Epidermal melanocyte (primary cell): ENCODE data around the gene LRRFIP2.

Source experiments
- DNase-seq: peaks from one replicate; pipeline ENCODE4 v3.0.0; 2011; ENCODE audit warnings: low spot score; ENCODE audit not compliant: insufficient read length

Gene LRRFIP2

DNA sequence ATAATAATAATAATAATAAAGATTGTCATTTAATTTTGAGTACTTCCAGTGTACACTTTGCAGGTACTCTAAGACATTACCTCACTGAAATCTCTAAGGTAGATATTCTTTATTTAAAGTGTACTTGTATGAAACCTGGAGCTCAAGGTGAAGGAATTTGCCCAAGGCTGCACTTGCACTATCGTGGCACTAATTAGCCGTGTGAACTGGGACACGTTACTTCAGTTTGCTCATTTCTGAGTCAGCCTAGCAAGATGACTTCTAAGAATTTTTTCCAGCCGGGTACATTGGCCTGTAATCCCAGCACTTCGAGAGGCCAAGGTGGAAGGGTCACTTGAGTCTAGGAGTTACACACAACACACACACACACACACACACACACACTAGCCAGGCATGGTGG is 147.5 kb downstream of the LRRFIP2 start:
- no peak for DNase-seq

DNA sequence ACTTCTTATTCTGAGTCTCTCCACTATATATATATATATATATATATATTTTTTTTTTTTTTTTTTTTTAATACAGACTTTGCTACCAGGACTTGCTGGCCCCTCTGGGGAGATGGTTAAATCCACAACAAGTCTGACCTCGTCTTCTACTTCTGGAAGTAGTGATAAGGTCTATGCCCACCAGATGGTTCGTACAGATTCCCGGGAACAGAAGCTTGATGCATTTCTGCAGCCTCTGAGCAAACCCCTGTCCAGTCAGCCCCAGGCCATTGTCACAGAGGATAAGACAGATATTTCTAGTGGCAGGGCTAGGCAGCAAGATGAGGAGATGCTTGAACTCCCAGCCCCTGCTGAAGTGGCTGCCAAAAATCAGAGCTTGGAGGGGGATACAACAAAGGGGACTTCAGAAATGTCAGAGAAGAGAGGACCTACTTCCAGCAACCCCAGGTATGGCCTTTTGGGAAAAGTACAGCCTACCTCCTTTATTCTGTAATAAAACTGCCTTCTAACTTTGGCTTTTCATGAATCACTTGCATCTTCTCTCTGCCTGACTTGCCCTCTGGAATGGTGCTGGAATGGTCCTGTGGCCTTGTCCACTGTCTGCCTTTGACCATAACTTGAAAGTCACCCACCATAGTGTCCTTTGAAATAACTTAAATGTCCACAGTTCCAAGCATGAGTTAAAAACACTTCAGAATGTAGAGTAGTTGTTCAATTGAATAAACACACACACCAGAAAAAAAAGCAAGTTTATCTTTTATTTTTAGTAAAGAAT is 148.6 kb downstream of the LRRFIP2 start:
- DNase-seq: no peak

DNA sequence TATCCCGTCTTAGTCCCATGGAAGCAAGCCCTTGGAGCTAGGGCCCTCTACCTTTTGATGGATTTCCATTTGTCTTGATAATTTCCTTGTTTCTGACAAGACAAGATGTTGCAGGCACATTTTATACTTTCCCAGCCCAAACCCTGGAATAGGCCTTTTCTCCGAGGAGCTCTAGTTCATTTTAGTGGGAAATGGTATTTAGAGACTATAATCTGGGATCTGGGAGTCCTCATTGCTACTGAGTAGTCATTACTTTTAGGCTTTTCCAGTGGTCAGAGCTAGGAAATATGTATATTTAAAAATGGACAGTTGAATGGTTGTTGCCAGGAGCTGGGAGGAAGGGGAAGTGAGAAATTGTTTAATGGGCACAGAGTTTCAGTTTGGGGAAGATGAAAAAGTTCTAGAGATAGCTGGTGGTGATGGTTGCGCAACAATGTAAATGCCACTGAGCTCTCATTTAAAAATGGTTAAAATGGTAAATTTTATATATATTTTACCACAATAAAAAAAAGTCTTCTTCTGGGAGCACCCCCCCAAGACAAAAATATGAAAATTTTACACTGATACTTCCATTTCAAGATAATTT is 149.5 kb downstream of the LRRFIP2 start:
- no peak for DNase-seq

- DNase-seq: no peak
Observed at GRCh38 chr3:37024092-37024491, 150.3 kb downstream of the LRRFIP2 start.

DNA sequence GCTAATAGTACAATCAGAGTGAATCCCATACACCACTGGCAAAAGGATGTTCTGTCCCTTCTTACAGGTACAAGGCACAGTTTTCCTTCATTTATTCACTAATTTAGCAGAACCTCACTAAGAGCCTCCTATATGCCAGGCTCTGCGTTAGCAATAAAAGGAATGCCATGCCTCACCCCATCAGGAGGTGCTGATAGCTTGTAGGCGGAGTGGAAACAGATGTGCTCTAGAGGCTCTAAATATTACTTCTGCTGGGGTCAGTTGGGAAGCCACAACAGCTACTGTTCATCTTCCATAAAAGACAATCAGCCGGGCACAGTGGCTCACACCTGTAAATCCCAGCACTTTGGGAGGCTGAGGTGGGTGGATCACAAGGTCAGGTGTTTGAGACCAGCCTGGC is 156.7 kb downstream of the LRRFIP2 start:
- DNase-seq: no peak

DNA sequence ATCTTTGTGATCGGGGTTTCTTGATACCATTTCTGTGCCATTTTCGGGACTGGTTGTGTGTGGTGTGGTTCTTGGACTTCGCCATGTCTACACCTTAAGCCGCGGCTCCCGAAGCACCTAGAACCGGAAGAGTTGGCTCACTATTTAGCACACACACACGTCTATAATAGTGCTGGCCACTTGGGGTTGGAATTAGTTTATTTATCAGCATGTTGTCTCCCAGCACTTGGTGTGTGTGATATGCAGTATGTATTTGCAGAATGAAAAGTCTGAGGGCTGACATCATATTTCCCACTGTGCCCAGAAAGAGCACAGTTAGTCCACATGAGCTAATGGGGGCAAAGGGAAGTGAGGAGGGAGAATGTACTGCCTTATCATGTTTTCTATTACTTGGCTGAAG is 157.5 kb downstream of the LRRFIP2 start:
- DNase-seq: no peak

DNA sequence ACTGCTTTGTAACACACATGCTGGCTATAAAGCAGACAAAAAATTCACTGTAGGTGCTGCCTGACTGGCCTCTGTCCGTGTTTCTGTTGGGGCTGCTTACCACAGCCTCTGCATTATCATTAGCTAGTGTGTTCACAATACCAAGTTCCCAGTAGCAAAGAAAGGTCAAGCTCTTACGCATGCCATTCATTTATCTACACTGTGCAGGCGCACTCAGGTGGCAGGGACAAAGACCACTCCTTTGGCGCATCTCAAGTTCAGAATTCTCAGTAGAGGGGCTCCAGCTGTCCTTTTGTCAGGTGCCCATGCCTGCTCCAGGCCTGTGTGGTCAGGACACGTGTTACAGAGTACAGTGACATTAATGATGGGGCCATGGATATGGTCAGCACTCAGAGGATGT is 158.7 kb downstream of the LRRFIP2 start:
- DNase-seq: no peak

DNA sequence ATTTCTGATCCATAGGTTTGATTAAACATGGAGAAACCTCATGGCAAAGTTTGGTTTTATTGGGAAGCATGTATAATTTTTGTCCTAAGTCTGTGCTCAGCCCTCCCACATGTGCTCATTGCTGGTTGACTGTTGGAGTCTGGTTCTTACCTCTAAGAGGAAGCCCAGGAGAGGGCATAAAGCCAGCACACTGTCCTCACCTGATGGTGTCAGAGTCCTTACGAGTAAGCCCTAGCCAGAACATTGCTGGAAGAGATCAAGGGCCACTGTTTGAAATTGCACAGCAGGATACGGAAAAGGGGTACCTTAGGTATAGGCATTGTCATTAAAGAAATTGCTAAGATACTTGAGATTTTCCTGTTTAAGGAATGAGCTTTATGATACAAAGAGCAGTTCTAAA is 159.8 kb downstream of the LRRFIP2 start:
- no peak for DNase-seq
